ENCODE results near the gene OTX2. TPM values are rescaled to one million over a fixed set of nuclear protein-coding genes. Genes with fewer than 3 reads are reported as not detected.

OTX2 gene
- polyA plus RNA-seq, 2 of the 4 experiments (the other 2 are of a cell fraction), result not detected

GRCh38 chr14:56787530-56787929 is 22.7 kb downstream of the OTX2 start:
- no peak for DNase-seq (ENCODE audit: low read depth in 1 of 2, low spot score in 1 of 2)
- Histone ChIP-seq H3K9me3 (no peaks in the 10 kb centered on the region), H3K4me2 (no peak overlapping the region), H3K4me3 (no peak overlapping the region), H3K27ac (no peak overlapping the region), H3K4me1 (no peaks in the 10 kb centered on the region)
- FAIRE-seq, result no peak
- no peak for ATAC-seq
- ChIA-PET POLR2A (no interaction called here), CTCF (no interaction called here)
- TF ChIP-seq PBX3 (IDR thresholded peaks at IDR 0.05), result no peak
- no peak for TF ChIP-seq HOXB5 (CRISPR knock-in tag; IDR thresholded peaks at IDR 0.05)
- no peak for TF ChIP-seq EP300 (IDR thresholded peaks at IDR 0.05)
- TF ChIP-seq HDAC2 (IDR thresholded peaks at IDR 0.05), result no peak
- TF ChIP-seq HOXA7 (CRISPR knock-in tag; IDR thresholded peaks at IDR 0.05), result no peak
- no peak for TF ChIP-seq ZSCAN20 (CRISPR knock-in tag; IDR thresholded peaks at IDR 0.05)

- TF ChIP-seq ZC3H11A (IDR thresholded peaks at IDR 0.05) (no peak), USF2 (IDR thresholded peaks at IDR 0.05) (no peak), KDM5A (IDR thresholded peaks at IDR 0.05) (no peak), ATOH8 (CRISPR knock-in tag; IDR thresholded peaks at IDR 0.05; ENCODE audit: low read depth) (no peak), MYC (IDR thresholded peaks at IDR 0.05; ENCODE audit: borderline replicate concordance, low read length) (no peak), GATA3 (IDR thresholded peaks at IDR 0.05; ENCODE audit: borderline replicate concordance) (no peak), ZNF302 (CRISPR knock-in tag; IDR thresholded peaks at IDR 0.05) (no peak), CTCF (IDR thresholded peaks at IDR 0.05) (no peak), POLR2A (IDR thresholded peaks at IDR 0.05; ENCODE audit: low read length) (no peak), PBX3 (IDR thresholded peaks at IDR 0.05) (no peak), CHD2 (IDR thresholded peaks at IDR 0.05; ENCODE audit: low read length, partially characterized antibody) (no peak), BHLHE40 (IDR thresholded peaks at IDR 0.05; ENCODE audit: low read depth, low read length) (no peak), HDAC2 (IDR thresholded peaks at IDR 0.05) (no peak), HOXB5 (CRISPR knock-in tag; IDR thresholded peaks at IDR 0.05) (no peak), SREBF2 (IDR thresholded peaks at IDR 0.05) (no peak), MAX (IDR thresholded peaks at IDR 0.05) (no peak), TP53 (CRISPR knock-in tag; IDR thresholded peaks at IDR 0.05) (no peak)
- no peak overlapping the region for H3K4me2 ChIP-seq
- POLR2A ChIA-PET, result no interaction called here
- H3K27ac ChIP-seq, result no peak overlapping the region
- H3K9me3 ChIP-seq, result no peaks in the 10 kb centered on the region
- no peak overlapping the region for H3K4me3 ChIP-seq
- CTCF ChIA-PET, result interaction anchor here (1.2 kb wide), 1 partner anchor 16 kb away, joined by 3 read pairs; no protein-coding TSS in a partner anchor
- WGBS (ENCODE audit: missing lambda C conversion rate), result 5% methylated on average over 1 of the region's 1 CpG
- H3K4me1 ChIP-seq, result no peaks in the 10 kb centered on the region
- DNase-seq (ENCODE audit: low read depth in 1 of 2, low spot score in 1 of 2), result no peak
- no peak for ATAC-seq
- FAIRE-seq, result no peak
These were observed 27.6 kb downstream of the OTX2 start for GRCh38 chr14:56782711-56783110.

GRCh38 chr14:56774503-56774902 is 35.8 kb downstream of the OTX2 start:
- ChIA-PET CTCF (no interaction called here), POLR2A (no interaction called here)
- no peak for FAIRE-seq

More at GRCh38 chr14:56774503-56774902, 35.8 kb downstream of the OTX2 start:
- no peak for TF ChIP-seq HDAC2 (IDR thresholded peaks at IDR 0.05)
- no peak for TF ChIP-seq HOXB13 (CRISPR knock-in tag; IDR thresholded peaks at IDR 0.05; ENCODE audit: low read depth)
- no peak for TF ChIP-seq BCL3 (IDR thresholded peaks at IDR 0.05)
- TF ChIP-seq FOSB (CRISPR knock-in tag; IDR thresholded peaks at IDR 0.05), result no peak
- TF ChIP-seq SREBF2 (IDR thresholded peaks at IDR 0.05), result no peak
- no peak for TF ChIP-seq ATOH8 (CRISPR knock-in tag; IDR thresholded peaks at IDR 0.05; ENCODE audit: low read depth)
- no peak for TF ChIP-seq HOXB5 (CRISPR knock-in tag; IDR thresholded peaks at IDR 0.05)
- TF ChIP-seq CEBPB (IDR thresholded peaks at IDR 0.05), result no peak
- no peak for TF ChIP-seq ZFP36 (IDR thresholded peaks at IDR 0.05; ENCODE audit: borderline replicate concordance, partially characterized antibody)
- TF ChIP-seq EHF (CRISPR knock-in tag; IDR thresholded peaks at IDR 0.05), result no peak
- TF ChIP-seq FOXS1 (CRISPR knock-in tag; IDR thresholded peaks at IDR 0.05), result no peak
- no peak for TF ChIP-seq ZSCAN20 (CRISPR knock-in tag; IDR thresholded peaks at IDR 0.05)
- no peak for TF ChIP-seq GATA3 (IDR thresholded peaks at IDR 0.05; ENCODE audit: borderline replicate concordance)
- no peak for TF ChIP-seq ESRRA (IDR thresholded peaks at IDR 0.05; ENCODE audit: borderline replicate concordance, low read length)
- DNase-seq (ENCODE audit: low read depth in 1 of 2, low spot score in 1 of 2) (no peak), ATAC-seq (no peak)
- no peaks in the 10 kb centered on the region for H3K9me3 ChIP-seq
- no peaks in the 10 kb centered on the region for H3K4me1 ChIP-seq
- H3K27ac ChIP-seq, result no peak overlapping the region
- H3K4me3 ChIP-seq, result no peak overlapping the region
- WGBS (ENCODE audit: missing lambda C conversion rate), result 46% methylated on average over 6 of the region's 6 CpGs
- H3K4me2 ChIP-seq, result no peak overlapping the region
